ENCODE measurements around the gene GUCY2C.

The GUCY2C gene

DNA sequence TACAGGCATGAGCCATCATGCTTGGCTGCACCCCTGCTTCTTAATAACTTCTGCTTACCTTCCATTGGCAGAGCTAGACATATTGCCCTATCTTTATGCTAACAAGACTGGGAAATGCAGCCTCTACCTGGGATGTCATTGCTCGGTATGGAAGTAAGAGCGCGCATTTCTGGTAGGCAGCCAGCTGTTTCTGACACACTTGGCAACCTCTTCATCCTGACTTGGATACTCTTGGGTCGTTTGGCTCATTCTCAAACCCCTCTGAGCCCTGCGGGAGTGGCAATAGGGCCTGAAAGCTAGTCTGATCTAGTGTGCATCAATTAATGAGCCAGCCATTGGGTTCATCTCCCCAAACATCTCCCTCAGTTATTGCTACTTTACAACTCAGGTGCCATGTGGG is 123.3 kb downstream of the GUCY2C start:
- Histone ChIP-seq H3K4me1 (ENCODE audit: control insufficient read depth, insufficient read depth, low read length) (no peaks in the 10 kb centered on the region), H3K36me3 (ENCODE audit: control insufficient read depth in 2 of 2, insufficient read depth in 1 of 2, low read length in 2 of 2) (no peaks in the 10 kb centered on the region), H3K9me3 (ENCODE audit: control insufficient read depth, insufficient read depth, low read depth, low read length) (no peaks in the 10 kb centered on the region), H3K4me3 (ENCODE audit: low read depth, low read length) (no peak overlapping the region), H3K27ac (ENCODE audit: extremely low read depth, low read depth, low read length) (no peak overlapping the region)
- CTCF ChIA-PET = no interaction called here
- POLR2A ChIA-PET = no interaction called here
- TF ChIP-seq ZNF146 (tag by site-specific recombination; IDR thresholded peaks at IDR 0.05) = no peak
- TF ChIP-seq, protein P1, sequence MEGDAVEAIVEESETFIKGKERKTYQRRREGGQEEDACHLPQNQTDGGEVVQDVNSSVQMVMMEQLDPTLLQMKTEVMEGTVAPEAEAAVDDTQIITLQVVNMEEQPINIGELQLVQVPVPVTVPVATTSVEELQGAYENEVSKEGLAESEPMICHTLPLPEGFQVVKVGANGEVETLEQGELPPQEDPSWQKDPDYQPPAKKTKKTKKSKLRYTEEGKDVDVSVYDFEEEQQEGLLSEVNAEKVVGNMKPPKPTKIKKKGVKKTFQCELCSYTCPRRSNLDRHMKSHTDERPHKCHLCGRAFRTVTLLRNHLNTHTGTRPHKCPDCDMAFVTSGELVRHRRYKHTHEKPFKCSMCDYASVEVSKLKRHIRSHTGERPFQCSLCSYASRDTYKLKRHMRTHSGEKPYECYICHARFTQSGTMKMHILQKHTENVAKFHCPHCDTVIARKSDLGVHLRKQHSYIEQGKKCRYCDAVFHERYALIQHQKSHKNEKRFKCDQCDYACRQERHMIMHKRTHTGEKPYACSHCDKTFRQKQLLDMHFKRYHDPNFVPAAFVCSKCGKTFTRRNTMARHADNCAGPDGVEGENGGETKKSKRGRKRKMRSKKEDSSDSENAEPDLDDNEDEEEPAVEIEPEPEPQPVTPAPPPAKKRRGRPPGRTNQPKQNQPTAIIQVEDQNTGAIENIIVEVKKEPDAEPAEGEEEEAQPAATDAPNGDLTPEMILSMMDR (tag by site-specific recombination; IDR thresholded peaks at IDR 0.05) = no peak
- no peak for TF ChIP-seq ZFP3 (tag by site-specific recombination; IDR thresholded peaks at IDR 0.05; ENCODE audit: low read depth)
- no peak for TF ChIP-seq ZSCAN30 (tag by site-specific recombination; IDR thresholded peaks at IDR 0.05)
- no peak for TF ChIP-seq ZNF426 (tag by site-specific recombination; IDR thresholded peaks at IDR 0.05)
- no peak for TF ChIP-seq ZNF529 (tag by site-specific recombination; IDR thresholded peaks at IDR 0.05; ENCODE audit: insufficient replicate concordance)
- no peak for TF ChIP-seq ZNF112 (tag by site-specific recombination; IDR thresholded peaks at IDR 0.05)
- no peak for TF ChIP-seq ZNF792 (tag by site-specific recombination; IDR thresholded peaks at IDR 0.05)
- TF ChIP-seq SCRT1 (tag by site-specific recombination; IDR thresholded peaks at IDR 0.05; ENCODE audit: borderline replicate concordance) = no peak
- no peak for TF ChIP-seq ZNF791 (tag by site-specific recombination; IDR thresholded peaks at IDR 0.05)
- no peak for TF ChIP-seq ZNF626 (tag by site-specific recombination; IDR thresholded peaks at IDR 0.05)
- TF ChIP-seq ZNF664 (tag by site-specific recombination; IDR thresholded peaks at IDR 0.05) = no peak
- no peak for TF ChIP-seq SALL2 (tag by site-specific recombination; IDR thresholded peaks at IDR 0.05; ENCODE audit: borderline replicate concordance)
- no peak for TF ChIP-seq SP7 (tag by site-specific recombination; IDR thresholded peaks at IDR 0.05)

DNA sequence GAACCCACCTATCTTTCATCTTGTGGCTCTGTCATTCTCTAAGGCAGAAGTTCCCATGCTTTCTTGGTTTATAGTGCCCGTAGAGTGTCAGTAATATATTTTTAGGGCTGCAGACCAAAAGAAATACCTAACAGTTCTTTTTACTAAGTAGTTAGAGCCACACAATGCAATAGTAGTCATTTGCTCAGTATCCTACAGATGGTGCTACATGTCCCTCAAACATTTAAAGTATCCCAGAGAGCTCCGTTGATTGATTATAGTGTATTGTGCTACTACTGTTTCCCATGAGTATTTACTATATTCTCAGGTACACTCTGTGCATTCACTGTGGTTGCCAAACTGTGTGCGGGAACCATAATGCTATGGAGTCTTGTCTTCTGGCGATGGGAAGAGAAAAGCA is 124.0 kb downstream of the GUCY2C start:
- Histone ChIP-seq H3K4me1 (ENCODE audit: control insufficient read depth, insufficient read depth, low read length) (no peaks in the 10 kb centered on the region), H3K27ac (ENCODE audit: extremely low read depth, low read depth, low read length) (no peak overlapping the region), H3K9me3 (ENCODE audit: control insufficient read depth, insufficient read depth, low read depth, low read length) (no peaks in the 10 kb centered on the region), H3K36me3 (ENCODE audit: control insufficient read depth in 2 of 2, insufficient read depth in 1 of 2, low read length in 2 of 2) (no peaks in the 10 kb centered on the region), H3K4me3 (ENCODE audit: low read depth, low read length) (no peak overlapping the region)
- ChIA-PET POLR2A (no interaction called here), CTCF (interaction anchor here (1.0 kb wide), 1 partner anchor 12 kb away, joined by 4 read pairs; no protein-coding TSS in a partner anchor)
- no peak for TF ChIP-seq ZBTB1 (tag by site-specific recombination; IDR thresholded peaks at IDR 0.05)
- no peak for TF ChIP-seq ZNF16 (tag by site-specific recombination; IDR thresholded peaks at IDR 0.05; ENCODE audit: low read depth)
- TF ChIP-seq SETDB1 (IDR thresholded peaks at IDR 0.05; ENCODE audit: insufficient read length, low read length) = no peak
- TF ChIP-seq ZBTB8A (tag by site-specific recombination; IDR thresholded peaks at IDR 0.05) = no peak
- TF ChIP-seq ZNF416 (tag by site-specific recombination; IDR thresholded peaks at IDR 0.05) = no peak
- no peak for TF ChIP-seq ZNF132 (tag by site-specific recombination; IDR thresholded peaks at IDR 0.05; ENCODE audit: borderline replicate concordance)
- no peak for TF ChIP-seq ZNF140 (tag by site-specific recombination; IDR thresholded peaks at IDR 0.05)
- TF ChIP-seq ZNF610 (tag by site-specific recombination; IDR thresholded peaks at IDR 0.05; ENCODE audit: borderline replicate concordance) = no peak
- no peak for TF ChIP-seq ZNF549 (tag by site-specific recombination; IDR thresholded peaks at IDR 0.05)
- no peak for TF ChIP-seq ZNF677 (tag by site-specific recombination; IDR thresholded peaks at IDR 0.05)
- TF ChIP-seq ZNF404 (tag by site-specific recombination; IDR thresholded peaks at IDR 0.05) = no peak
- TF ChIP-seq ZFP69B (tag by site-specific recombination; IDR thresholded peaks at IDR 0.05) = no peak
- TF ChIP-seq, protein P2, sequence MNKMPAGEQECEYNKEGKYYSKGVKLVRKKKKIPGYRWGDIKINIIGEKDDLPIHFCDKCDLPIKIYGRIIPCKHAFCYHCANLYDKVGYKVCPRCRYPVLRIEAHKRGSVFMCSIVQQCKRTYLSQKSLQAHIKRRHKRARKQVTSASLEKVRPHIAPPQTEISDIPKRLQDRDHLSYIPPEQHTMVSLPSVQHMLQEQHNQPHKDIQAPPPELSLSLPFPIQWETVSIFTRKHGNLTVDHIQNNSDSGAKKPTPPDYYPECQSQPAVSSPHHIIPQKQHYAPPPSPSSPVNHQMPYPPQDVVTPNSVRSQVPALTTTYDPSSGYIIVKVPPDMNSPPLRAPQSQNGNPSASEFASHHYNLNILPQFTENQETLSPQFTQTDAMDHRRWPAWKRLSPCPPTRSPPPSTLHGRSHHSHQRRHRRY (tag by site-specific recombination; IDR thresholded peaks at IDR 0.05) = no peak
- TF ChIP-seq SP3 (tag by site-specific recombination; IDR thresholded peaks at IDR 0.05) = no peak
